NT2/D1 (cell line): ENCODE data around the gene DDX52.
A peak's percentile ranks its signal among the peaks of the same experiment; 100 is the strongest.

Experiments used
- DNase-seq: peaks from one replicate; pipeline ENCODE4 v3.0.0-alpha.2; 2011; ENCODE audit warnings: low read depth, low spot score
- H3K27me3 ChIP-seq: 2 replicates; pipeline ENCODE4 v1.6.0; 2011; ENCODE audit warnings: mild to moderate bottlenecking; ENCODE audit not compliant: insufficient read length, insufficient read depth
- H3K36me3 ChIP-seq: 2 replicates; pipeline ENCODE4 v1.6.1; 2011; ENCODE audit warnings: mild to moderate bottlenecking, low read length, mixed read lengths; ENCODE audit not compliant: insufficient read depth, insufficient read length
- H3K4me1 ChIP-seq: 2 replicates; pipeline ENCODE4 v1.5.1; 2011; ENCODE audit not compliant: insufficient read depth, insufficient read length
- H3K4me3 ChIP-seq: 2 replicates; pipeline ENCODE4 v1.5.1; 2011; ENCODE audit warnings: low read depth; ENCODE audit not compliant: insufficient read length
- H3K9ac ChIP-seq: 2 replicates; pipeline ENCODE4 v1.6.0; 2011; ENCODE audit warnings: low read depth; ENCODE audit not compliant: insufficient read length
- H3K9me3 ChIP-seq: 2 replicates; pipeline ENCODE4 v1.5.1; 2011; ENCODE audit warnings: mild to moderate bottlenecking, low read length; ENCODE audit not compliant: insufficient read depth
- SUZ12 ChIP-seq: IDR thresholded peaks from 2 replicates; pipeline ENCODE4 v1.6.1; 2011; ENCODE audit not compliant: insufficient read length, insufficient read depth; ENCODE audit errors: extremely low read depth
- YY1 ChIP-seq: IDR thresholded peaks from 2 replicates; pipeline ENCODE4 v1.6.1; 2011; ENCODE audit not compliant: insufficient read length, insufficient read depth
- ZNF274 ChIP-seq: IDR thresholded peaks from 2 replicates; pipeline ENCODE4 v1.6.1; 2011; ENCODE audit warnings: mild to moderate bottlenecking, low read depth, low read length

DDX52 gene

GRCh38 chr17:37671028-37671823 is 28.0 kb upstream of the DDX52 start:
- peaks cover 2% of the 10 kb centered on the region for H3K27me3 ChIP-seq
- DNase-seq, result no peak
- H3K4me3 ChIP-seq, result no peak overlapping the region
- no peaks in the 10 kb centered on the region for H3K36me3 ChIP-seq
- TF ChIP-seq ZNF274 (no peak), SUZ12 (no peak), YY1 (no peak)
- H3K9me3 ChIP-seq, result no peaks in the 10 kb centered on the region
- no peak overlapping the region for H3K9ac ChIP-seq
- H3K4me1 ChIP-seq, result peaks cover 3% of the 10 kb centered on the region

GRCh38 chr17:37667039-37667438 is 23.8 kb upstream of the DDX52 start:
- Histone ChIP-seq H3K9me3 (no peaks in the 10 kb centered on the region), H3K4me1 (peaks cover 3% of the 10 kb centered on the region), H3K9ac (no peak overlapping the region), H3K36me3 (no peaks in the 10 kb centered on the region), H3K4me3 (no peak overlapping the region), H3K27me3 (peaks cover 22% of the 10 kb centered on the region)
- TF ChIP-seq ZNF274, result no peak
- TF ChIP-seq YY1, result no peak
- TF ChIP-seq SUZ12, result no peak
- no peak for DNase-seq

- H3K4me3 ChIP-seq, result no peak overlapping the region
- H3K9me3 ChIP-seq, result no peaks in the 10 kb centered on the region
- peaks cover 47% of the 10 kb centered on the region for H3K27me3 ChIP-seq
- no peak overlapping the region for H3K9ac ChIP-seq
- H3K4me1 ChIP-seq, result no peaks in the 10 kb centered on the region
- no peaks in the 10 kb centered on the region for H3K36me3 ChIP-seq
- TF ChIP-seq ZNF274 (no peak), YY1 (no peak), SUZ12 (no peak)
- DNase-seq, result no peak
Observed at GRCh38 chr17:37664214-37664613, 21.0 kb upstream of the DDX52 start.

GRCh38 chr17:37662353-37662752 is 19.1 kb upstream of the DDX52 start:
- Histone ChIP-seq H3K9me3 (no peaks in the 10 kb centered on the region), H3K27me3 (peaks cover 45% of the 10 kb centered on the region)

GRCh38 chr17:37661400-37662014 is 18.3 kb upstream of the DDX52 start:
- Histone ChIP-seq H3K27me3 (peaks cover 45% of the 10 kb centered on the region), H3K4me1 (no peaks in the 10 kb centered on the region), H3K9ac (no peak overlapping the region), H3K36me3 (no peaks in the 10 kb centered on the region), H3K4me3 (no peak overlapping the region), H3K9me3 (no peaks in the 10 kb centered on the region)
- no peak for TF ChIP-seq YY1
- no peak for TF ChIP-seq ZNF274
- no peak for TF ChIP-seq SUZ12
- no peak for DNase-seq

More at GRCh38 chr17:37662353-37662752, 19.1 kb upstream of the DDX52 start:
- DNase-seq, result peak; percentile 30
- TF ChIP-seq YY1, result no peak
- TF ChIP-seq SUZ12, result no peak
- no peak for TF ChIP-seq ZNF274
- Histone ChIP-seq H3K9ac (no peak overlapping the region), H3K4me3 (no peak overlapping the region), H3K36me3 (no peaks in the 10 kb centered on the region), H3K4me1 (no peaks in the 10 kb centered on the region)

GRCh38 chr17:37659925-37660324 is 16.7 kb upstream of the DDX52 start:
- no peak overlapping the region for H3K9ac ChIP-seq
- TF ChIP-seq SUZ12 (no peak), ZNF274 (no peak), YY1 (no peak)
- DNase-seq, result no peak
- H3K4me1 ChIP-seq, result no peaks in the 10 kb centered on the region
- H3K4me3 ChIP-seq, result no peak overlapping the region
- peaks cover 39% of the 10 kb centered on the region for H3K27me3 ChIP-seq
- H3K36me3 ChIP-seq, result no peaks in the 10 kb centered on the region
- no peaks in the 10 kb centered on the region for H3K9me3 ChIP-seq

GRCh38 chr17:37657202-37657601 is 14.0 kb upstream of the DDX52 start:
- no peaks in the 10 kb centered on the region for H3K36me3 ChIP-seq
- no peak for TF ChIP-seq YY1
- no peak for TF ChIP-seq ZNF274
- TF ChIP-seq SUZ12, result no peak
- no peaks in the 10 kb centered on the region for H3K9me3 ChIP-seq
- H3K4me1 ChIP-seq, result no peaks in the 10 kb centered on the region
- peaks cover 26% of the 10 kb centered on the region for H3K27me3 ChIP-seq
- H3K9ac ChIP-seq, result no peak overlapping the region
- no peak for DNase-seq
- no peak overlapping the region for H3K4me3 ChIP-seq
